A549 (cell line): ENCODE results near the gene SOX15. TPM values are rescaled to one million over a fixed set of nuclear protein-coding genes. Genes with fewer than 3 reads are reported as not detected.

Experiments used
- BHLHE40 ChIP-seq: IDR thresholded peaks from 2 replicates; pipeline ENCODE4 v1.6.1; 2012; ENCODE audit warnings: low read depth, low read length, inconsistent platforms
- CEBPB ChIP-seq, 2 experiments: fragments of >200 bp in 1 of 2; sonication (Bioruptor Twin) in 1 of 2; formaldehyde crosslinking in 1 of 2; IDR thresholded peaks; 2 replicates each; pipeline ENCODE4 v1.6.1; 2012 to 2016
- EHMT2 ChIP-seq: fragments of 200-600 bp; sonication (generic); IDR thresholded peaks from 2 replicates; pipeline ENCODE4 v1.6.1; 2016; ENCODE audit warnings: antibody characterized with exemption, low read depth, mild to moderate bottlenecking, moderate library complexity
- EP300 ChIP-seq, 2 experiments: fragments of >200 bp; sonication (Bioruptor Twin); formaldehyde crosslinking; IDR thresholded peaks; 2 replicates in 1 of 2; 3 replicates in 1 of 2; pipeline ENCODE4 v1.6.1; 2016 to 2017
- ESRRA ChIP-seq: fragments of 150-350 bp; IDR thresholded peaks from 2 replicates; pipeline ENCODE4 v1.6.1; 2014; ENCODE audit warnings: mild to moderate bottlenecking, low read length, borderline replicate concordance
- FOSB ChIP-seq: fragments of 250-450 bp; sonication (Bioruptor Pico); IDR thresholded peaks from 2 replicates; pipeline ENCODE4 v1.5.0; 2020; ENCODE audit warnings: mild to moderate bottlenecking, moderate library complexity
- FOXS1 ChIP-seq: fragments of 250-450 bp; sonication (Bioruptor Pico); IDR thresholded peaks from 2 replicates; pipeline ENCODE4 v1.5.0; 2020; ENCODE audit warnings: mild to moderate bottlenecking, moderate library complexity
- HDAC2 ChIP-seq: fragments of 200-600 bp; sonication (generic); IDR thresholded peaks from 2 replicates; pipeline ENCODE4 v1.6.1; 2016
- HOXB13 ChIP-seq: fragments of 250-450 bp; sonication (Bioruptor Pico); IDR thresholded peaks from 2 replicates; pipeline ENCODE4 v1.5.0; 2020; ENCODE audit warnings: low read depth, mild to moderate bottlenecking, moderate library complexity
- JUNB ChIP-seq: fragments of >200 bp; sonication (Bioruptor Twin); formaldehyde crosslinking; IDR thresholded peaks from 2 replicates; pipeline ENCODE4 v1.6.1; 2016
- KDM1A ChIP-seq: fragments of 200-600 bp; sonication (generic); IDR thresholded peaks from 2 replicates; pipeline ENCODE4 v1.6.1; 2016; ENCODE audit warnings: low read depth, mild to moderate bottlenecking
- KDM5A ChIP-seq: fragments of 200-600 bp; sonication (generic); IDR thresholded peaks from 2 replicates; pipeline ENCODE4 v1.6.1; 2016; ENCODE audit warnings: antibody characterized with exemption, mild to moderate bottlenecking
- MAFK ChIP-seq: fragments of 450-650 bp; IDR thresholded peaks from 2 replicates; pipeline ENCODE4 v1.6.1; 2014; ENCODE audit not compliant: partially characterized antibody
- NFE2L2 ChIP-seq: fragments of 150-350 bp; conservative IDR thresholded peaks from 2 replicates; pipeline ENCODE4 v1.6.1; 2014; ENCODE audit warnings: low read length
- NR3C1 ChIP-seq: fragments of >200 bp; sonication (Bioruptor Twin); formaldehyde crosslinking; IDR thresholded peaks from 3 replicates; pipeline ENCODE4 v1.6.1; 2017
- PHF8 ChIP-seq: fragments of 200-600 bp; sonication (generic); IDR thresholded peaks from 2 replicates; pipeline ENCODE4 v1.6.1; 2016; ENCODE audit warnings: low read depth, mild to moderate bottlenecking, antibody characterized with exemption, moderate library complexity, borderline replicate concordance
- RAD21 ChIP-seq, 2 experiments: fragments of >200 bp in 1 of 2; sonication (Bioruptor Twin) in 1 of 2; formaldehyde crosslinking in 1 of 2; IDR thresholded peaks in 1 of 2; conservative IDR thresholded peaks in 1 of 2; 2 replicates in 1 of 2; 3 replicates in 1 of 2; pipeline ENCODE4 v1.6.1; 2012 to 2018; ENCODE audit warnings: inconsistent platforms in 1 of 2
- RARB ChIP-seq: fragments of 250-450 bp; sonication (Bioruptor Pico); IDR thresholded peaks from 2 replicates; pipeline ENCODE4 v1.8.0; 2021; ENCODE audit warnings: mild to moderate bottlenecking, moderate library complexity
- RNF2 ChIP-seq: fragments of 200-600 bp; sonication (generic); IDR thresholded peaks from 2 replicates; pipeline ENCODE4 v1.6.1; 2016; ENCODE audit warnings: low read depth, mild to moderate bottlenecking, antibody characterized with exemption, moderate library complexity, borderline replicate concordance
- SMC3 ChIP-seq: fragments of >200 bp; sonication (Bioruptor Twin); formaldehyde crosslinking; IDR thresholded peaks from 3 replicates; pipeline ENCODE4 v1.6.1; 2018; ENCODE audit warnings: inconsistent platforms
- TFCP2L1 ChIP-seq: fragments of 250-450 bp; sonication (Bioruptor Pico); IDR thresholded peaks from 2 replicates; pipeline ENCODE4 v1.5.0; 2021; ENCODE audit warnings: mild to moderate bottlenecking
- TP53 ChIP-seq: fragments of 250-450 bp; sonication (Bioruptor Pico); IDR thresholded peaks from 2 replicates; pipeline ENCODE4 v1.5.0; 2021; ENCODE audit warnings: mild to moderate bottlenecking, moderate library complexity
- ZFP36 ChIP-seq: fragments of 450-650 bp; IDR thresholded peaks from 2 replicates; pipeline ENCODE4 v1.6.1; 2014; ENCODE audit warnings: borderline replicate concordance; ENCODE audit not compliant: partially characterized antibody
- polyA plus RNA-seq, 4 experiments: library from polyadenylated mRNA; depleted of rRNA in 3 of 4; stranded (reverse); fragments of >200 nt; fragmentation: RNase III in 1 of 4; extraction: RNeasy Plus Mini Kit Qiagen cat#74134 plus additional on column Dnase treatment in 1 of 4; gene quantifications; 2 replicates in 3 of 4; 3 replicates in 1 of 4; pipeline ENCODE4 v1.2.3, GENCODE V29; 2011 to 2017
- TF ChIP-seq, protein P1 (sequence below): fragments of 150-350 bp; IDR thresholded peaks from 2 replicates; pipeline ENCODE4 v1.6.1; 2014; ENCODE audit warnings: low read depth, mild to moderate bottlenecking, low read length
- TF ChIP-seq, protein P2 (sequence below): fragments of 250-450 bp; sonication (Bioruptor Pico); IDR thresholded peaks from 2 replicates; pipeline ENCODE4 v1.5.0; 2021; ENCODE audit warnings: mild to moderate bottlenecking, moderate library complexity, borderline replicate concordance
- TF ChIP-seq, protein P3 (sequence below): IDR thresholded peaks from 2 replicates; pipeline ENCODE4 v1.6.1; 2012
- TF ChIP-seq, protein P4 (sequence below): fragments of 250-450 bp; sonication (Bioruptor Pico); IDR thresholded peaks from 2 replicates; pipeline ENCODE4 v1.5.0; 2020; ENCODE audit warnings: low read depth, mild to moderate bottlenecking, moderate library complexity

The SOX15 gene
- polyA plus RNA-seq, 2 of the 4 experiments (the other 2 are of a cell fraction): 0.05 to 0.19 TPM

DNA sequence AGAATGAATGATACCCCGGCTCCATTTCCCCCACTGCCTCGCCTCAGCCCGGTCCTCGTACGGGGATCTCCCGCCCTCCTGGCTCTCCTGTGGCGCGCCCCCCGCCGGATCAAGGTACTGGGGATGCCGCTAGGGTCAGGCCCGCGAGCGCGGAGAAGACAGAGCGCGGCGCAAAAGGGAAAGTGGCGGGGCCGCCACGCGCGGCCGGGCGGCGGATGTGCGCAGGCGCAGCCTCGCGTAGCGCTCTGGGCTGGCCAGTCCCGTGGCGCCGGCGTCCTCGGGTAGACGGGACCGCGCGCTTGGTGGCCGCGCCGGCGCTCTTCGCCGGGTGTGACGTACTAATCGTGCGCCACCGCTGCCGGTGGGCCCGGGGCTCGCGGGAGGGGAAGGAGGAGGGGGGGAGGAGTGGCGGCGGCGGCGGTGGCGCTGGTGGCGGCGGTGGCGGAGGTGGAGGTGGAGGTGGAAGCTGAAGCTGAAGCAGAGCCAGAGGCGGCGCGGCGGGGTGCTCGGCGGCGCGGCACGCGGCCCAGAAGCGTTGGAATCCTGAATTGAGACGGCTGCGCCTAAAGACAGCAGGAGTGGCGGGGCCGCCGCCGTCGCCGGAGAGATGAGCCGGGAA lies 28.2 kb downstream of the SOX15 start, which contains the start of gene SENP3 (continued):
- TF ChIP-seq, protein P1, sequence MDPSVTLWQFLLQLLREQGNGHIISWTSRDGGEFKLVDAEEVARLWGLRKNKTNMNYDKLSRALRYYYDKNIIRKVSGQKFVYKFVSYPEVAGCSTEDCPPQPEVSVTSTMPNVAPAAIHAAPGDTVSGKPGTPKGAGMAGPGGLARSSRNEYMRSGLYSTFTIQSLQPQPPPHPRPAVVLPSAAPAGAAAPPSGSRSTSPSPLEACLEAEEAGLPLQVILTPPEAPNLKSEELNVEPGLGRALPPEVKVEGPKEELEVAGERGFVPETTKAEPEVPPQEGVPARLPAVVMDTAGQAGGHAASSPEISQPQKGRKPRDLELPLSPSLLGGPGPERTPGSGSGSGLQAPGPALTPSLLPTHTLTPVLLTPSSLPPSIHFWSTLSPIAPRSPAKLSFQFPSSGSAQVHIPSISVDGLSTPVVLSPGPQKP: no peak
- TF ChIP-seq JUNB (no peak), ZFP36 (no peak), RARB (CRISPR knock-in tag) (no peak), RNF2 (no peak), BHLHE40 (no peak), FOSB (no peak), SMC3 (no peak), EP300 (IDR thresholded peaks at IDR 0.05) (no peak), TP53 (CRISPR knock-in tag) (no peak), KDM5A (peak; percentile 52; the same call in 1 of the 2 replicates), EHMT2 (no peak), MAFK (no peak), RAD21 (conservative IDR thresholded peaks at IDR 0.05 in 1 of 2, IDR thresholded peaks at IDR 0.05 in 1 of 2) (no peak), HOXB13 (CRISPR knock-in tag) (no peak), PHF8 (peak; percentile 58), NFE2L2 (no peak), NR3C1 (no peak), CEBPB (IDR thresholded peaks at IDR 0.05) (no peak), FOXS1 (CRISPR knock-in tag) (no peak), TFCP2L1 (CRISPR knock-in tag) (no peak), HDAC2 (0 out of 2 replicates have a peak, but pooled peaks have one; percentile 7), KDM1A (no peak), ESRRA (no peak)
- TF ChIP-seq, protein P2, sequence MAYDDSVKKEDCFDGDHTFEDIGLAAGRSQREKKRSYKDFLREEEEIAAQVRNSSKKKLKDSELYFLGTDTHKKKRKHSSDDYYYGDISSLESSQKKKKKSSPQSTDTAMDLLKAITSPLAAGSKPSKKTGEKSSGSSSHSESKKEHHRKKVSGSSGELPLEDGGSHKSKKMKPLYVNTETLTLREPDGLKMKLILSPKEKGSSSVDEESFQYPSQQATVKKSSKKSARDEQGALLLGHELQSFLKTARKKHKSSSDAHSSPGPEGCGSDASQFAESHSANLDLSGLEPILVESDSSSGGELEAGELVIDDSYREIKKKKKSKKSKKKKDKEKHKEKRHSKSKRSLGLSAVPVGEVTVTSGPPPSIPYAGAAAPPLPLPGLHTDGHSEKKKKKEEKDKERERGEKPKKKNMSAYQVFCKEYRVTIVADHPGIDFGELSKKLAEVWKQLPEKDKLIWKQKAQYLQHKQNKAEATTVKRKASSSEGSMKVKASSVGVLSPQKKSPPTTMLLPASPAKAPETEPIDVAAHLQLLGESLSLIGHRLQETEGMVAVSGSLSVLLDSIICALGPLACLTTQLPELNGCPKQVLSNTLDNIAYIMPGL: no peak
- TF ChIP-seq, protein P3, sequence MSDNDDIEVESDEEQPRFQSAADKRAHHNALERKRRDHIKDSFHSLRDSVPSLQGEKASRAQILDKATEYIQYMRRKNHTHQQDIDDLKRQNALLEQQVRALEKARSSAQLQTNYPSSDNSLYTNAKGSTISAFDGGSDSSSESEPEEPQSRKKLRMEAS: peak; percentile 70
- TF ChIP-seq, protein P4, sequence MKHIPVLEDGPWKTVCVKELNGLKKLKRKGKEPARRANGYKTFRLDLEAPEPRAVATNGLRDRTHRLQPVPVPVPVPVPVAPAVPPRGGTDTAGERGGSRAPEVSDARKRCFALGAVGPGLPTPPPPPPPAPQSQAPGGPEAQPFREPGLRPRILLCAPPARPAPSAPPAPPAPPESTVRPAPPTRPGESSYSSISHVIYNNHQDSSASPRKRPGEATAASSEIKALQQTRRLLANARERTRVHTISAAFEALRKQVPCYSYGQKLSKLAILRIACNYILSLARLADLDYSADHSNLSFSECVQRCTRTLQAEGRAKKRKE: no peak
